Neural cell (in vitro differentiated cells): ENCODE results near the gene ZSWIM1. TPM values are rescaled to one million over a fixed set of nuclear protein-coding genes. Genes with fewer than 3 reads are reported as not detected.

Source experiments
- H2AFZ ChIP-seq: fragments of 200-600, 300-800 bp; sonication (generic), shearing (Covaris generic); 2 replicates; pipeline ENCODE4 v1.6.0; 2014; ENCODE audit warnings: low read depth, mild to moderate bottlenecking, antibody characterized with exemption, low read length, moderate library complexity
- H3F3A ChIP-seq: fragments of 200-600 bp; shearing (Covaris generic); 2 replicates; pipeline ENCODE4 v1.6.1; 2016; ENCODE audit warnings: mild to moderate bottlenecking, moderate library complexity, mixed read lengths, antibody characterized with exemption, low read length; ENCODE audit not compliant: insufficient read depth, poor library complexity, severe bottlenecking
- H3K27ac ChIP-seq: fragments of 200-600, 300-800 bp; sonication (generic), shearing (Covaris generic); 2 replicates; pipeline ENCODE4 v1.5.1; 2014; ENCODE audit warnings: mild to moderate bottlenecking, low read length, moderate library complexity
- H3K27me3 ChIP-seq: fragments of 300-800, 200-600 bp; sonication (generic), shearing (Covaris generic); 2 replicates; pipeline ENCODE4 v1.6.0; 2014; ENCODE audit warnings: mild to moderate bottlenecking, low read depth, low read length, moderate library complexity; ENCODE audit not compliant: insufficient read depth
- H3K36me3 ChIP-seq: fragments of 300-800, 200-600 bp; sonication (generic), shearing (Covaris generic); 2 replicates; pipeline ENCODE4 v1.5.1; 2014; ENCODE audit warnings: mild to moderate bottlenecking, antibody characterized with exemption, low read length, moderate library complexity; ENCODE audit not compliant: insufficient read depth
- H3K4me2 ChIP-seq: fragments of 300-800, 200-600 bp; sonication (generic), shearing (Covaris generic); 2 replicates; pipeline ENCODE4 v1.6.0; 2014; ENCODE audit warnings: mild to moderate bottlenecking, low read length
- H3K4me3 ChIP-seq: fragments of 300-800, 200-600 bp; sonication (generic), shearing (Covaris generic); 2 replicates; pipeline ENCODE4 v1.5.1; 2014; ENCODE audit warnings: mild to moderate bottlenecking, low read length, moderate library complexity
- H3K79me2 ChIP-seq: fragments of 200-600 bp; shearing (Covaris generic); replicated peaks from 2 replicates; pipeline ENCODE4 v1.6.0; 2014; ENCODE audit warnings: mild to moderate bottlenecking, low read length, moderate library complexity; ENCODE audit not compliant: insufficient read depth
- H3K9ac ChIP-seq: fragments of 300-800, 200-600 bp; sonication (generic), shearing (Covaris generic); 2 replicates; pipeline ENCODE4 v1.6.1; 2016; ENCODE audit warnings: mild to moderate bottlenecking, low read length, mixed read lengths
- H3K9me2 ChIP-seq: fragments of 200-600 bp; shearing (Covaris generic); 2 replicates; pipeline ENCODE4 v1.6.1; 2016; ENCODE audit warnings: mild to moderate bottlenecking, low read length, mixed read lengths; ENCODE audit not compliant: insufficient read depth
- H3K9me3 ChIP-seq: fragments of 200-600, 300-800 bp; sonication (generic), shearing (Covaris generic); 2 replicates; pipeline ENCODE4 v1.6.1; 2016; ENCODE audit warnings: mild to moderate bottlenecking, mixed run types, low read length, moderate library complexity, mixed read lengths
- H4K20me1 ChIP-seq: fragments of 200-600 bp; shearing (Covaris generic); 2 replicates; pipeline ENCODE4 v1.6.1; 2016; ENCODE audit warnings: mild to moderate bottlenecking, mixed run types; ENCODE audit not compliant: insufficient read depth
- EP300 ChIP-seq: fragments of 450-650 bp; conservative IDR thresholded peaks from 2 replicates; pipeline ENCODE4 v1.6.1; 2014; ENCODE audit warnings: antibody characterized with exemption, mild to moderate bottlenecking, moderate library complexity; ENCODE audit not compliant: poor library complexity, severe bottlenecking
- EZH2 ChIP-seq: fragments of 200-600, 300-800 bp; shearing (Covaris generic), sonication (generic); IDR thresholded peaks from 2 replicates; pipeline ENCODE4 v1.6.1; 2014; ENCODE audit warnings: antibody characterized with exemption, low read length, borderline replicate concordance, mild to moderate bottlenecking; ENCODE audit not compliant: insufficient read depth, poor library complexity, severe bottlenecking
- MXI1 ChIP-seq: fragments of 450-650 bp; conservative IDR thresholded peaks from 2 replicates; pipeline ENCODE4 v1.6.1; 2014; ENCODE audit warnings: antibody characterized with exemption, mild to moderate bottlenecking; ENCODE audit not compliant: poor library complexity, severe bottlenecking
- POLR2AphosphoS5 ChIP-seq: IDR thresholded peaks from 2 replicates; pipeline ENCODE4 v1.6.1; 2012
- polyA plus RNA-seq: library from polyadenylated mRNA; depleted of rRNA; stranded (reverse); fragments of >200 nt; gene quantifications from 2 replicates; pipeline ENCODE4 v1.2.3, GENCODE V29; 2014
- TF ChIP-seq, protein P1 (sequence below): IDR thresholded peaks from 2 replicates; pipeline ENCODE4 v1.6.1; 2012; ENCODE audit warnings: borderline replicate concordance
- TF ChIP-seq, protein P2 (sequence below): fragments of 450-650 bp; IDR thresholded peaks from 2 replicates; pipeline ENCODE4 v1.5.1; 2014; ENCODE audit warnings: antibody characterized with exemption, mild to moderate bottlenecking, moderate library complexity; ENCODE audit not compliant: poor library complexity, severe bottlenecking

Gene ZSWIM1
- polyA plus RNA-seq, 1 donor from 2014 or later, result 3.3 TPM

DNA sequence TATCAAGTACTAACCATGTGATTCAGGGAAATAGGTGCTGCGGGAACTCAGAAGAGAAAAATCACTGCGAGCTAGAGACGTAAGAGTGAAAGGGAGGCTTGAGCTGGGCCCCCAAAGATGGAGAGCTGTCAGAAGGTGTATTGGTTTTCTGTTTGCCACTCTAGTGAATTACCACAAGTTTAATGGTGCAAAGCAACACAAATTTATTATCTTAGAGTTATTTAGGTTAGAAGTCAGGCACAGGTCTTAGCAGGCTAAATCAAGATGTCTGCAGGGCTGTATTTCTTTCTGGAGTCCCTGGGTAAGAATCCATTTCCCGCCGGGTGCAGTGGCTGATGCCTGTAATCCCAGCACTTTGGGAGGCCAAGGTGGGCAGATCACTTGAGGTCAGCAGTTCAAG, 21.1 kb upstream of the ZSWIM1 start:
- Histone ChIP-seq H2AFZ (no peak overlapping the region), H3K27ac (no peak overlapping the region), H3K4me3 (no peak overlapping the region), H4K20me1 (no peaks in the 10 kb centered on the region), H3K36me3 (no peaks in the 10 kb centered on the region), H3K27me3 (no peaks in the 10 kb centered on the region), H3F3A (no peaks in the 10 kb centered on the region), H3K9ac (no peak overlapping the region), H3K79me2 (peaks cover 28% of the 10 kb centered on the region), H3K9me2 (no peaks in the 10 kb centered on the region), H3K4me2 (no peak overlapping the region), H3K9me3 (no peaks in the 10 kb centered on the region)
- TF ChIP-seq POLR2AphosphoS5 (no peak), EP300 (no peak), EZH2 (no peak)
- TF ChIP-seq, protein P1, sequence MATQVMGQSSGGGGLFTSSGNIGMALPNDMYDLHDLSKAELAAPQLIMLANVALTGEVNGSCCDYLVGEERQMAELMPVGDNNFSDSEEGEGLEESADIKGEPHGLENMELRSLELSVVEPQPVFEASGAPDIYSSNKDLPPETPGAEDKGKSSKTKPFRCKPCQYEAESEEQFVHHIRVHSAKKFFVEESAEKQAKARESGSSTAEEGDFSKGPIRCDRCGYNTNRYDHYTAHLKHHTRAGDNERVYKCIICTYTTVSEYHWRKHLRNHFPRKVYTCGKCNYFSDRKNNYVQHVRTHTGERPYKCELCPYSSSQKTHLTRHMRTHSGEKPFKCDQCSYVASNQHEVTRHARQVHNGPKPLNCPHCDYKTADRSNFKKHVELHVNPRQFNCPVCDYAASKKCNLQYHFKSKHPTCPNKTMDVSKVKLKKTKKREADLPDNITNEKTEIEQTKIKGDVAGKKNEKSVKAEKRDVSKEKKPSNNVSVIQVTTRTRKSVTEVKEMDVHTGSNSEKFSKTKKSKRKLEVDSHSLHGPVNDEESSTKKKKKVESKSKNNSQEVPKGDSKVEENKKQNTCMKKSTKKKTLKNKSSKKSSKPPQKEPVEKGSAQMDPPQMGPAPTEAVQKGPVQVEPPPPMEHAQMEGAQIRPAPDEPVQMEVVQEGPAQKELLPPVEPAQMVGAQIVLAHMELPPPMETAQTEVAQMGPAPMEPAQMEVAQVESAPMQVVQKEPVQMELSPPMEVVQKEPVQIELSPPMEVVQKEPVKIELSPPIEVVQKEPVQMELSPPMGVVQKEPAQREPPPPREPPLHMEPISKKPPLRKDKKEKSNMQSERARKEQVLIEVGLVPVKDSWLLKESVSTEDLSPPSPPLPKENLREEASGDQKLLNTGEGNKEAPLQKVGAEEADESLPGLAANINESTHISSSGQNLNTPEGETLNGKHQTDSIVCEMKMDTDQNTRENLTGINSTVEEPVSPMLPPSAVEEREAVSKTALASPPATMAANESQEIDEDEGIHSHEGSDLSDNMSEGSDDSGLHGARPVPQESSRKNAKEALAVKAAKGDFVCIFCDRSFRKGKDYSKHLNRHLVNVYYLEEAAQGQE, result no peak

DNA sequence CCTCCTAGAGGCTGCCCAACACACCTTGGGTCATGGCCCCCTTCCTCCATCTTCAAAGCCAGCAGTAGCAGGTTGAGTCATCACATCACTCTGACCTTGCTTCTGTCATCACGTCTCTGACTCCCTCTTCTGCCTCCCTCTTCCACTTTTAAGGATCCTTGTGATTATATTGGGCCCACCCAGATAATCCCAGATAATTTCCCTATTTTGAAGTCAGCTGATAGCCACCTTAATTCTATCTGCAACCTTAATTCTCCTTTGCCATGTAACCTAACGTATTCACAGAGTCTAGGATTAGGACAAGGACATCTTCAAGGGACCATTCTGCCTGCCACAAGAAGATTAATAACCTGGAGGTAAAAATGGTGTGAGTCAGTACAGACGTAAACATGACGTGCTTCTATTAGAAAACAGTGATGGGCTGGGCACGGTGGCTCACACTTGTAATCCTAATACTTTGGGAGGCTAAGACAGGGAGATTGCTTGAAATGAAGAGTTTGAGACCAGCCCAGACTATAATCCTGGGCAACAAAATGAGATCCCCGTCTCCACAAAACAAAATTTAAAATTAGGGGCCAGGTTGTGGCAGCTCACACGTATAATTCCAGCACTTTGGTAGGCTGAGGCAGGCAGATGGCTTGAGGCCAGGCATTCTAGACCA, 20.3 kb upstream of the ZSWIM1 start:
- Histone ChIP-seq H3K9ac (no peak overlapping the region), H2AFZ (no peak overlapping the region), H3K27me3 (no peaks in the 10 kb centered on the region), H3K36me3 (no peaks in the 10 kb centered on the region), H3K4me3 (no peak overlapping the region), H3K79me2 (peaks cover 27% of the 10 kb centered on the region), H4K20me1 (no peaks in the 10 kb centered on the region), H3K27ac (no peak overlapping the region), H3K4me2 (no peak overlapping the region), H3K9me3 (no peaks in the 10 kb centered on the region), H3K9me2 (no peaks in the 10 kb centered on the region), H3F3A (no peaks in the 10 kb centered on the region)
- no peak for TF ChIP-seq MXI1
- TF ChIP-seq, protein P2, sequence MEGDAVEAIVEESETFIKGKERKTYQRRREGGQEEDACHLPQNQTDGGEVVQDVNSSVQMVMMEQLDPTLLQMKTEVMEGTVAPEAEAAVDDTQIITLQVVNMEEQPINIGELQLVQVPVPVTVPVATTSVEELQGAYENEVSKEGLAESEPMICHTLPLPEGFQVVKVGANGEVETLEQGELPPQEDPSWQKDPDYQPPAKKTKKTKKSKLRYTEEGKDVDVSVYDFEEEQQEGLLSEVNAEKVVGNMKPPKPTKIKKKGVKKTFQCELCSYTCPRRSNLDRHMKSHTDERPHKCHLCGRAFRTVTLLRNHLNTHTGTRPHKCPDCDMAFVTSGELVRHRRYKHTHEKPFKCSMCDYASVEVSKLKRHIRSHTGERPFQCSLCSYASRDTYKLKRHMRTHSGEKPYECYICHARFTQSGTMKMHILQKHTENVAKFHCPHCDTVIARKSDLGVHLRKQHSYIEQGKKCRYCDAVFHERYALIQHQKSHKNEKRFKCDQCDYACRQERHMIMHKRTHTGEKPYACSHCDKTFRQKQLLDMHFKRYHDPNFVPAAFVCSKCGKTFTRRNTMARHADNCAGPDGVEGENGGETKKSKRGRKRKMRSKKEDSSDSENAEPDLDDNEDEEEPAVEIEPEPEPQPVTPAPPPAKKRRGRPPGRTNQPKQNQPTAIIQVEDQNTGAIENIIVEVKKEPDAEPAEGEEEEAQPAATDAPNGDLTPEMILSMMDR, result no peak
- TF ChIP-seq, protein P1, result no peak
- TF ChIP-seq EP300, result no peak
- TF ChIP-seq EZH2, result no peak
- TF ChIP-seq POLR2AphosphoS5, result no peak
